HEK293 (cell line): Measurements from ENCODE around the gene MLIP.

Source experiments
- GFI1B ChIP-seq: fragments of 450-650 bp; formaldehyde crosslinking; IDR thresholded peaks from 2 replicates; pipeline ENCODE4 v1.5.1; 2016; ENCODE audit warnings: missing biosample characterization, missing genetic modification characterization
- REST ChIP-seq: fragments of 450-650 bp; formaldehyde crosslinking; IDR thresholded peaks from 2 replicates; pipeline ENCODE4 v1.5.1; 2016; ENCODE audit warnings: missing biosample characterization, missing genetic modification characterization
- SP2 ChIP-seq: fragments of 450-650 bp; formaldehyde crosslinking; IDR thresholded peaks from 2 replicates; pipeline ENCODE4 v1.5.1; 2016; ENCODE audit warnings: missing biosample characterization, missing genetic modification characterization
- ZBTB21 ChIP-seq: fragments of 450-650 bp; formaldehyde crosslinking; IDR thresholded peaks from 2 replicates; pipeline ENCODE4 v1.5.1; 2017; ENCODE audit warnings: missing biosample characterization, missing genetic modification characterization
- ZNF274 ChIP-seq, 2 experiments: fragments of 200-500 bp in 1 of 2; fragments of 450-650 bp in 1 of 2; sonication (Bioruptor generic) in 1 of 2; formaldehyde crosslinking in 1 of 2; IDR thresholded peaks; 2 replicates each; pipeline versions ENCODE4 v1.5.1 to v1.6.1; 2014 to 2016; ENCODE audit warnings: borderline replicate concordance in 1 of 2, inconsistent platforms in 1 of 2, low read length in 1 of 2, missing biosample characterization in 1 of 2, missing genetic modification characterization in 1 of 2
- ZNF292 ChIP-seq: fragments of 450-650 bp; formaldehyde crosslinking; IDR thresholded peaks from 2 replicates; pipeline ENCODE4 v1.5.1; 2016; ENCODE audit warnings: low read depth, missing biosample characterization, missing genetic modification characterization, borderline replicate concordance
- ZNF404 ChIP-seq: fragments of 450-650 bp; formaldehyde crosslinking; IDR thresholded peaks from 2 replicates; pipeline ENCODE4 v1.5.1; 2017; ENCODE audit warnings: missing biosample characterization, missing genetic modification characterization
- ZNF510 ChIP-seq: fragments of 450-650 bp; formaldehyde crosslinking; IDR thresholded peaks from 2 replicates; pipeline ENCODE4 v1.5.1; 2018; ENCODE audit warnings: mild to moderate bottlenecking, missing genetic modification characterization, missing biosample characterization; ENCODE audit not compliant: insufficient replicate concordance
- ZNF530 ChIP-seq: fragments of 450-650 bp; formaldehyde crosslinking; IDR thresholded peaks from 2 replicates; pipeline ENCODE4 v1.5.1; 2016; ENCODE audit warnings: low read depth, missing biosample characterization, missing genetic modification characterization
- ZNF610 ChIP-seq: fragments of 450-650 bp; formaldehyde crosslinking; IDR thresholded peaks from 2 replicates; pipeline ENCODE4 v1.5.1; 2016; ENCODE audit warnings: missing biosample characterization, missing genetic modification characterization, borderline replicate concordance
- ZNF785 ChIP-seq: fragments of 450-650 bp; formaldehyde crosslinking; IDR thresholded peaks from 2 replicates; pipeline ENCODE4 v1.5.1; 2016; ENCODE audit warnings: missing biosample characterization, missing genetic modification characterization
- ZNF843 ChIP-seq: fragments of 450-650 bp; formaldehyde crosslinking; IDR thresholded peaks from 2 replicates; pipeline ENCODE4 v1.5.1; 2016; ENCODE audit warnings: missing biosample characterization, missing genetic modification characterization
- TF ChIP-seq, protein P1 (sequence below): fragments of 450-650 bp; formaldehyde crosslinking; IDR thresholded peaks from 2 replicates; pipeline ENCODE4 v1.5.1; 2016; ENCODE audit warnings: missing biosample characterization, missing genetic modification characterization
- TF ChIP-seq, protein P2 (sequence below): fragments of 450-650 bp; formaldehyde crosslinking; IDR thresholded peaks from 2 replicates; pipeline ENCODE4 v1.5.1; 2016; ENCODE audit warnings: missing biosample characterization, missing genetic modification characterization

DNA sequence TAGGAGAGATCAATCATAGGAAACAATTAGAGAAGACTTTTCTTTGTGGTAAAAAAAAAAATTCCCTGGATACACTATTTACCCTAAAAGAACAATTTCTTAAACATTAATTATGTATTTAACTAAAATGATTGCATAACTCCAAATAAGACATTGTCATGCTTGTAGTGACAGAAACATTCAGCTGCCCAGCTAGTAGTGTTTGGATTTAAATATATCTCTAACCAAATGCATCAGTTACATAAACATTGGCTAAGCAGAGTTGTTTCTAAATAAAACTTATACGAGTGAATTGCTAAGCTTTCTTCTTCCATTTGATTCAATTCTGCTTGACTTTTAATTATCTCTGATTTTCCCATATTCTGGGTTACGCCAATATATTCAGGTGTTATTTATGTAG is 23.7 kb downstream of the MLIP start:
- TF ChIP-seq, protein P1, sequence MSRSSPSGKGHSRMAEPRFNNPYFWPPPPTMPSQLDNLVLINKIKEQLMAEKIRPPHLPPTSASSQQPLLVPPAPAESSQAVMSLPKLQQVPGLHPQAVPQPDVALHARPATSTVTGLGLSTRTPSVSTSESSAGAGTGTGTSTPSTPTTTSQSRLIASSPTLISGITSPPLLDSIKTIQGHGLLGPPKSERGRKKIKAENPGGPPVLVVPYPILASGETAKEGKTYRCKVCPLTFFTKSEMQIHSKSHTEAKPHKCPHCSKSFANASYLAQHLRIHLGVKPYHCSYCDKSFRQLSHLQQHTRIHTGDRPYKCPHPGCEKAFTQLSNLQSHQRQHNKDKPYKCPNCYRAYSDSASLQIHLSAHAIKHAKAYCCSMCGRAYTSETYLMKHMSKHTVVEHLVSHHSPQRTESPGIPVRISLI (tag by site-specific recombination) = no peak
- TF ChIP-seq ZNF292 (no peak), ZNF274 (IDR thresholded peaks at IDR 0.05; ENCODE audit: low read length) (no peak), ZNF274 (tag by site-specific recombination; IDR thresholded peaks at IDR 0.05; ENCODE audit: borderline replicate concordance) (no peak), ZBTB21 (tag by site-specific recombination) (no peak), GFI1B (tag by site-specific recombination) (no peak), REST (tag by site-specific recombination) (no peak), ZNF843 (tag by site-specific recombination) (no peak), ZNF510 (no peak), ZNF785 (tag by site-specific recombination) (no peak), SP2 (no peak), ZNF530 (tag by site-specific recombination) (no peak), ZNF610 (tag by site-specific recombination) (no peak), ZNF404 (no peak)
- TF ChIP-seq, protein P2, sequence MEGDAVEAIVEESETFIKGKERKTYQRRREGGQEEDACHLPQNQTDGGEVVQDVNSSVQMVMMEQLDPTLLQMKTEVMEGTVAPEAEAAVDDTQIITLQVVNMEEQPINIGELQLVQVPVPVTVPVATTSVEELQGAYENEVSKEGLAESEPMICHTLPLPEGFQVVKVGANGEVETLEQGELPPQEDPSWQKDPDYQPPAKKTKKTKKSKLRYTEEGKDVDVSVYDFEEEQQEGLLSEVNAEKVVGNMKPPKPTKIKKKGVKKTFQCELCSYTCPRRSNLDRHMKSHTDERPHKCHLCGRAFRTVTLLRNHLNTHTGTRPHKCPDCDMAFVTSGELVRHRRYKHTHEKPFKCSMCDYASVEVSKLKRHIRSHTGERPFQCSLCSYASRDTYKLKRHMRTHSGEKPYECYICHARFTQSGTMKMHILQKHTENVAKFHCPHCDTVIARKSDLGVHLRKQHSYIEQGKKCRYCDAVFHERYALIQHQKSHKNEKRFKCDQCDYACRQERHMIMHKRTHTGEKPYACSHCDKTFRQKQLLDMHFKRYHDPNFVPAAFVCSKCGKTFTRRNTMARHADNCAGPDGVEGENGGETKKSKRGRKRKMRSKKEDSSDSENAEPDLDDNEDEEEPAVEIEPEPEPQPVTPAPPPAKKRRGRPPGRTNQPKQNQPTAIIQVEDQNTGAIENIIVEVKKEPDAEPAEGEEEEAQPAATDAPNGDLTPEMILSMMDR (tag by site-specific recombination) = no peak
